Vagina (tissue), 2 donors: ENCODE results near the gene GPR149.

Experiments
- CTCF ChIP-seq, 3 experiments: fragments of 450-650 bp in 2 of 3; fragments of 200-600 bp in 1 of 3; sonication (generic) in 1 of 3; IDR thresholded peaks; one replicate each; pipeline ENCODE4 v1.5.1; 2017 to 2019; ENCODE audit warnings: antibody characterized with exemption in 3 of 3, mild to moderate bottlenecking in 2 of 3, moderate library complexity in 2 of 3
- POLR2A ChIP-seq, 2 donors: fragments of 450-650 bp; IDR thresholded peaks; one replicate each; pipeline ENCODE4 v1.6.1; 2017; ENCODE audit warnings: antibody characterized with exemption in 2 of 2, mild to moderate bottlenecking in 2 of 2, moderate library complexity in 2 of 2

- TF ChIP-seq POLR2A (IDR thresholded peaks at IDR 0.05) (no peak), CTCF (IDR thresholded peaks at IDR 0.05) (no peak)
Measured at GRCh38 chr3:154290187-154290586, 139.8 kb downstream of the GPR149 start.
